Measurements from ENCODE around the gene AHSA1. TPM values are rescaled to one million over a fixed set of nuclear protein-coding genes. Genes with fewer than 3 reads are reported as not detected.

AHSA1 gene
- total RNA-seq, 1 donor from 2014 or later = 69.7 TPM

DNA sequence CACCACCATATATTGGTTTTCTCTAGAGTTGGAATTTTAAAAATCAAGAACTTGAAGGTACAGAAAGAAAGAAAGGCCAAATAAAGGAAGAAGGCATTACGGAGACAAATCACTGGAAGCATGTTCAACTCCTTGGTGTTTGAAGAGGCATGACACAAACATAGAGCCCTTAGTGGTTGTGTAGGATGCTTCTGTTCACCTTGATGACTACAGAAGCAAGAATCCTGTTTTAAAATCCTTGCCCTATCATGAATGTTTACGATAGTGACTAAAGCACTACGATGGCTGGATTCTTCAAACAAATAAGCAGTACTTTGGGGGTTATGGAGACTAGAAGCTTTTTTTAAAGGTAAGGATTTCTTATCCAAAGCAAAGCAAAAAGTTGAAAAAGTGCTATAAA lies 51.0 kb downstream of the AHSA1 start:
- no peak for DNase-seq (ENCODE audit: low read depth in 2 of 2)

DNA sequence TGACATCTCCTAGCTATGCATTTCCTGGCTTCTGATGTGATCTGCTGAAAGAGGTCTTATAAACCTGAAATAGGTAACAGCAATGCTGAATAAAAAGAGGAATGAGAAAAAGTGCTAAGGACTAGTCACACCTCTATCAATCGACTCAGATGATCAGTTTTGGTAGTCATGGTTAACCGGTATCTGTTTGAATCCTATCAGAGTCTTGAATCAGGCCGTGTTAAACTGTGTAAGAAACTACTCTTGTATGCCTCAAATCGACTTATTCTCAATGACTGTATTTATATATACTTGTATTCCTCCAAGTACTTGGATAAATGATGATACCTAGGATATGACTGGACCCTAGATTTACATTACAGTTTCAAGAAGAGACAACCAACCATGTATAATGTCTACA lies 51.5 kb downstream of the AHSA1 start:
- DNase-seq (ENCODE audit: low read depth in 2 of 2) = no peak

GRCh38 chr14:77511486-77512162 lies 53.7 kb downstream of the AHSA1 start:
- no peak for DNase-seq (ENCODE audit: low read depth in 2 of 2)

DNA sequence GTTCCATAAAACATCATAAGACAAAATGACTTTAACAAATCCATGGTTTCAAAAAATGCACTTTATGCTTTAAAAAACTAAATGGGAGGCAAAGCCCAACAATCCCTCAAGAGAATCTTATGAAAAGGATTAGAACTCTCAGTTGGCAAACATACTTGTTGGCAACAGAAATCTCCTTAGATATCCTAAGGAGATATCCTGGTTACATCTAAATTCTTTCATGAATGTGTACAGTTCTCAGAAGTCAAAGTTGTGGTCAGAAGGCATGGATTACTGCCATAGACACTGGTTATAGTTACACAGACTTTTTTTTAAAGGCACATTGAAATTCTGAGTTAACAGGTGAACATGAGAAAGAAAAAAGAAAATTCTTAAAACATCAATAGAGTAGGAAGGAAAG lies 58.2 kb downstream of the AHSA1 start:
- DNase-seq (ENCODE audit: low read depth in 2 of 2) = no peak

Other genes starting within 250 kb of the AHSA1 start
- gene NGB, start 186.9 kb upstream of the AHSA1 start, total RNA-seq = not detected in 2 replicates
- gene POMT2, start 137.2 kb upstream of the AHSA1 start, total RNA-seq = 7.8 and 9.0 TPM in 2 replicates
- 24.5 and 32.4 TPM in 2 replicates for gene GSTZ1, start 137.1 kb upstream of the AHSA1 start, total RNA-seq
- gene TMED8, start 81.0 kb upstream of the AHSA1 start, total RNA-seq = 8.3 and 8.7 TPM in 2 replicates
- 0.38 and 1.0 TPM in 2 replicates for gene SAMD15, start 80.7 kb upstream of the AHSA1 start, total RNA-seq
- gene NOXRED1, start 34.6 kb upstream of the AHSA1 start, total RNA-seq = 0.13 and 0.26 TPM in 2 replicates
- 25.2 and 25.9 TPM in 2 replicates for gene VIPAS39, start 492 bp upstream of the AHSA1 start, total RNA-seq
- gene ISM2, start 40.7 kb downstream of the AHSA1 start, total RNA-seq = under 0.01 TPM in 2 replicates
- 60.2 and 68.7 TPM in 2 replicates for gene SPTLC2, start 158.5 kb downstream of the AHSA1 start, total RNA-seq
- 6.9 and 9.0 TPM in 2 replicates for gene ALKBH1, start 249.9 kb downstream of the AHSA1 start, total RNA-seq

Data from dermis microvascular lymphatic vessel endothelial cell (primary cell).